ENCODE results near the gene BMF.
"Not testable (repeated sequence)": the region's sequence is repeated elsewhere in the genome, so short reads cannot be mapped to it uniquely, and the experiment has no call there.

- not testable (repeated sequence) for TF ChIP-seq POLR2AphosphoS5 (IDR thresholded peaks at IDR 0.05); EP300 (conservative IDR thresholded peaks at IDR 0.05; ENCODE audit: poor library complexity, severe bottlenecking); TAF1 (IDR thresholded peaks at IDR 0.05; ENCODE audit: low read depth); SMC3 (conservative IDR thresholded peaks at IDR 0.05; ENCODE audit: poor library complexity); RAD21 (conservative IDR thresholded peaks at IDR 0.05)
- TF ChIP-seq, protein P1, sequence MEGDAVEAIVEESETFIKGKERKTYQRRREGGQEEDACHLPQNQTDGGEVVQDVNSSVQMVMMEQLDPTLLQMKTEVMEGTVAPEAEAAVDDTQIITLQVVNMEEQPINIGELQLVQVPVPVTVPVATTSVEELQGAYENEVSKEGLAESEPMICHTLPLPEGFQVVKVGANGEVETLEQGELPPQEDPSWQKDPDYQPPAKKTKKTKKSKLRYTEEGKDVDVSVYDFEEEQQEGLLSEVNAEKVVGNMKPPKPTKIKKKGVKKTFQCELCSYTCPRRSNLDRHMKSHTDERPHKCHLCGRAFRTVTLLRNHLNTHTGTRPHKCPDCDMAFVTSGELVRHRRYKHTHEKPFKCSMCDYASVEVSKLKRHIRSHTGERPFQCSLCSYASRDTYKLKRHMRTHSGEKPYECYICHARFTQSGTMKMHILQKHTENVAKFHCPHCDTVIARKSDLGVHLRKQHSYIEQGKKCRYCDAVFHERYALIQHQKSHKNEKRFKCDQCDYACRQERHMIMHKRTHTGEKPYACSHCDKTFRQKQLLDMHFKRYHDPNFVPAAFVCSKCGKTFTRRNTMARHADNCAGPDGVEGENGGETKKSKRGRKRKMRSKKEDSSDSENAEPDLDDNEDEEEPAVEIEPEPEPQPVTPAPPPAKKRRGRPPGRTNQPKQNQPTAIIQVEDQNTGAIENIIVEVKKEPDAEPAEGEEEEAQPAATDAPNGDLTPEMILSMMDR (IDR thresholded peaks at IDR 0.05; ENCODE audit: poor library complexity, severe bottlenecking): not testable (repeated sequence)
- TF ChIP-seq, protein P2, sequence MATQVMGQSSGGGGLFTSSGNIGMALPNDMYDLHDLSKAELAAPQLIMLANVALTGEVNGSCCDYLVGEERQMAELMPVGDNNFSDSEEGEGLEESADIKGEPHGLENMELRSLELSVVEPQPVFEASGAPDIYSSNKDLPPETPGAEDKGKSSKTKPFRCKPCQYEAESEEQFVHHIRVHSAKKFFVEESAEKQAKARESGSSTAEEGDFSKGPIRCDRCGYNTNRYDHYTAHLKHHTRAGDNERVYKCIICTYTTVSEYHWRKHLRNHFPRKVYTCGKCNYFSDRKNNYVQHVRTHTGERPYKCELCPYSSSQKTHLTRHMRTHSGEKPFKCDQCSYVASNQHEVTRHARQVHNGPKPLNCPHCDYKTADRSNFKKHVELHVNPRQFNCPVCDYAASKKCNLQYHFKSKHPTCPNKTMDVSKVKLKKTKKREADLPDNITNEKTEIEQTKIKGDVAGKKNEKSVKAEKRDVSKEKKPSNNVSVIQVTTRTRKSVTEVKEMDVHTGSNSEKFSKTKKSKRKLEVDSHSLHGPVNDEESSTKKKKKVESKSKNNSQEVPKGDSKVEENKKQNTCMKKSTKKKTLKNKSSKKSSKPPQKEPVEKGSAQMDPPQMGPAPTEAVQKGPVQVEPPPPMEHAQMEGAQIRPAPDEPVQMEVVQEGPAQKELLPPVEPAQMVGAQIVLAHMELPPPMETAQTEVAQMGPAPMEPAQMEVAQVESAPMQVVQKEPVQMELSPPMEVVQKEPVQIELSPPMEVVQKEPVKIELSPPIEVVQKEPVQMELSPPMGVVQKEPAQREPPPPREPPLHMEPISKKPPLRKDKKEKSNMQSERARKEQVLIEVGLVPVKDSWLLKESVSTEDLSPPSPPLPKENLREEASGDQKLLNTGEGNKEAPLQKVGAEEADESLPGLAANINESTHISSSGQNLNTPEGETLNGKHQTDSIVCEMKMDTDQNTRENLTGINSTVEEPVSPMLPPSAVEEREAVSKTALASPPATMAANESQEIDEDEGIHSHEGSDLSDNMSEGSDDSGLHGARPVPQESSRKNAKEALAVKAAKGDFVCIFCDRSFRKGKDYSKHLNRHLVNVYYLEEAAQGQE (IDR thresholded peaks at IDR 0.05; ENCODE audit: borderline replicate concordance): not testable (repeated sequence)
Observed at GRCh38 chr15:40124333-40124732, 15.7 kb upstream of the BMF start.
